HG02571 (cell line): ENCODE results near the gene ALG14.
"Not testable (repeated sequence)": the region's sequence is repeated elsewhere in the genome, so short reads cannot be mapped to it uniquely, and the experiment has no call there.

Source experiments
- ATAC-seq: cut with Tn5 transposase; IDR thresholded peaks from one replicate; pipeline ENCODE4 v1.9.1; 2021; ENCODE audit warnings: mild to moderate bottlenecking, moderate library complexity; ENCODE audit not compliant: unreplicated experiment

ALG14 gene

DNA sequence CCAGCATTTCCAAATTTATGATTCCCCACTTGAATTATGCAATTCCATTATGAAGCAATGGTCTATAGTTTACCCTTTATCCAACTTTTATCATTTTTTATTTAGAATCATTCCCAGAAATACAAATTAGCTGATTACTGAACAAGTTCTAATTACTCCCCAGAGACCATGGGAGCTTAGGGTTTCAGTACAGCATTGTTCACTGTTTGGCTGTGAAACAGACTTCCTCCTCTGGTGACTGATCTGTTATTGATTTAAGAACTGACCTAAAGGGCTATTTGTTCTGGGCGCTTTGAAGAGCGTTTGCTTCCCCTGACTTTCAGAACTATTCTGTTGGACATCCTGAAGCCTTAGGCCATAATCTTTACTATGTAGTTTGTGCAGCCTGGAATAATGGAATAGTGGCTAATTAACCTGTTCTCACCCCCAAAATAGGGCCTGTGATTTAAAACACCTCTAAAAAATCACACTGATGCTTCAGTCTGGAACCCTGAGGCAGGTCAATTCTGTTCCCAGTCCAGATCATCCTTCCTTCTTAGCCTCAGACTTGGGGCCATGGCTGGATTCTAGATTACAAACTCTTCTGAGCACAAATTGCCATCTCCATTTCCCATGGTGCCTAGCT, 58.7 kb downstream of the ALG14 start:
- no peak for ATAC-seq

DNA sequence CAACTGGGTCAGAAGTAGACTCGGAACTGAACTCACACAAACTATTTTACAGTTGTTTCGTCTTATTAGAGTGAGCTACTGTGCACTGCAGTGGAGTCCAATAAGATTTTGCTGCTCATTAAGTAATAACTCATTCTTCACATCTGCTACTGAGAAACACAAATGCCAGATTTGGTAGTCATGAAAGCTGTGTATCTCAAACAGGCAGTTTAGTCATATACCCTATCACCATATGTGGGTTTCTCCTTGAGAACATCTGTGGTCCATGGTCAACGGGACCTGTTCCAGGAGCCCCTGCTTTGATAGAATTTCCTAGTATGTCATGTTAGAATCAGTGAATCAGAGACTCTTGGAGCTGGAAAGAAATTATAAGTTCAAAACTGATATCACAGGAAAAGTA, 60.4 kb downstream of the ALG14 start:
- no peak for ATAC-seq

DNA sequence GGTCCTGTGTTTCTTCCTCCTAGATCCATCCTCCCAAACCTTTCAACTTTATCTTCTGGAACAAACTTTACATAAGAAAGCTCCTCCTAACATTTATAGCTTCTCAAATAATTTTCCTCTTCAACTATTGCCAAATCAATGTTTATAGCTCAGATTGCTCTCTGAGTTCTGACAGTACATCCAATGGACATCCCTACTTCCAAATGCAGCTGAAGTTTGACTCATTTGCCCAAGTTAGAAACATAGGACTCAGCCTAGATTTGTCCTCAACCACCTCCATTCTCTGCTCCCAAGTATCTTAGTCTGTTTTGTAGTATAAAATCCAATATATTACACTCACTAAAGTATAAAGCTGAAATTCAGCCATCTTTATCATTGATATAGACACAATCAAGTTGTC, 62.6 kb downstream of the ALG14 start:
- no peak for ATAC-seq

DNA sequence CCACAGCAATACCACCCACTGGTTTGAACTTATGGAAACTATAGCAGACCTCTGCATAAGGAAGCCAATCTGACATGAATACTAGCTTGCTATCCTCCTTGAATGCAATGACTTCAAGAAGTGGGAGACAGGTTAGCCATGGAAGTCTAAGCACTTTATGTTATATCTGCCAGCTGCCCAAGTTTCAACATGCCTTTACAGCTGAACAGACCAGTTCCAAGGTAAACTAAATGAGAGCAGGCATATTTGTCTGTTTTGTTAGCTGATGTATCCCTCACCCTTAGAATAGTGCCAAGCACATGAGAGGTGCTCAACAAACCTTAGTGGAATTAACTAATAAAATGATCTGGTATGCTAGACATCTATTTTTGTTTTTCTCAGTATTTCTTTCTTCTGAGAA, 65.1 kb downstream of the ALG14 start:
- ATAC-seq, result no peak

DNA sequence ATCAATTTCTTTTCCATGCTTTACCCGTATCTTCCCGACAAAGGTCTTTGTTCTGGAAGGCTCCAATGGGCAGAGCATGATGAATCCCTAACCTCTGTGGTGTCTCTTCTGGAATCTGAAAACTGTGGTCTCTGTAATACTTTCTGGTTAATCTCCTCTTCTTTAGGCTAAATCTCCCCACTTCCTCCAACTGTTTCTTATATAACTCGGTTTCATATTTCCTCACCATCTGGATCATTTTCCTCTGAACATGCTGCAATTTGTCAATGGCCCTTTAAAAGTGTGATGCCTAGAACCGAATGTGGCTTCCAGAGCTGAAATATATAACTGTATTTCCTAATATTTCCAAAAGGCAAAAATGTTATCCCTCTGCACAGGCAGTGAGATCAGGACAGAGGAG, 66.1 kb downstream of the ALG14 start:
- ATAC-seq, result no peak

DNA sequence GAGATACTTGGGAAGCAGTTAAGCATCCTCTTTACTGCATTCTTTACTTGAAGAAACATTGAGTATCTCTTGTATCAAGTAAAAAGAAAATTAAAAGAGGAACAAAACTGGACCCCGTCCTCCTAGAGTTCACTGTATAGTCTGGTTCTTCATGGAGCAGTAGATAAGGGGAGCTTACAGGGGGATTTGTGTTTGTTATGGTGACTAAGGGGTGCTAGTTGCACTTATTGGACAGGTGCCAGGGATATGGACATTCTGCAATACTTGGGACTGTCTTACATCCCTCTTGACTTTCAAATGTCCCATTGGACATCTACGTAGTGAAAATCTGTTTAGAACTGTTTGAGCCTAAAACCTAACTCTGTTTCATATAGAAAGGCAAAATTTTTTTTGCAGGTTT, 67.2 kb downstream of the ALG14 start:
- no peak for ATAC-seq

DNA sequence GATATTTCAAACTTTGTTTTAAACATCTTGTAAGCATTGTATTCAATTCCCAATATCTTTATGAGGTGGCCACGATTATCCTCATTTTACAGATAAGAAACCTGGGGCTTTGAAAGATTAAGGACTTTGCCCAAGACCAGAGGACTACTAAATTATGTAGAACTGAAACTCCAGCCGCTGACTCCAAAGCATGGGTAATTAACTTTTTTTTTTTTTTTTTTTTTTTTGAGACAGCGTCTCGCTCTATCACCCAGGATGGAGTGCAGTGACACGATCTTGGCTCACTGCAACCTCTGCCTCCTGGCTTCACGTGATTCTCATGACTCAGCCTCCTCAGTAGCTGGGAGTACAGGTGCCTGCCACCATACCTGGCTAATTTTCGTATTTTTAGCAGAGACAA, 68.7 kb downstream of the ALG14 start:
- no peak for ATAC-seq

DNA sequence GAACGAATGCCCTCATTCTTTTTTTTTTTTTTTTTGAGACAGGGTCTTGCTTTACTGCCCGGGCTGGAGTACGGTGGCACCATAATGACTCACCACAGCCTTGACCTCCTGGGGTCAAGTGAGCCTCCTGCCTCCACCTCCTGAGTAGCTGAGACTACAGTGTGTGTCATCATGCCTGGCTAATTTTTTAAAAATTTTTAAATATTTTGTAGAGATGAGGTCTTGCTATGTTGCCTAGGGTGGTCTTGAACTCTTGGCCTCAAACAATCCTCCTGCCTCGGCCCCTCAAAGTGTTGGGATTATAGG, 69.4 kb downstream of the ALG14 start:
- ATAC-seq, result no peak

DNA sequence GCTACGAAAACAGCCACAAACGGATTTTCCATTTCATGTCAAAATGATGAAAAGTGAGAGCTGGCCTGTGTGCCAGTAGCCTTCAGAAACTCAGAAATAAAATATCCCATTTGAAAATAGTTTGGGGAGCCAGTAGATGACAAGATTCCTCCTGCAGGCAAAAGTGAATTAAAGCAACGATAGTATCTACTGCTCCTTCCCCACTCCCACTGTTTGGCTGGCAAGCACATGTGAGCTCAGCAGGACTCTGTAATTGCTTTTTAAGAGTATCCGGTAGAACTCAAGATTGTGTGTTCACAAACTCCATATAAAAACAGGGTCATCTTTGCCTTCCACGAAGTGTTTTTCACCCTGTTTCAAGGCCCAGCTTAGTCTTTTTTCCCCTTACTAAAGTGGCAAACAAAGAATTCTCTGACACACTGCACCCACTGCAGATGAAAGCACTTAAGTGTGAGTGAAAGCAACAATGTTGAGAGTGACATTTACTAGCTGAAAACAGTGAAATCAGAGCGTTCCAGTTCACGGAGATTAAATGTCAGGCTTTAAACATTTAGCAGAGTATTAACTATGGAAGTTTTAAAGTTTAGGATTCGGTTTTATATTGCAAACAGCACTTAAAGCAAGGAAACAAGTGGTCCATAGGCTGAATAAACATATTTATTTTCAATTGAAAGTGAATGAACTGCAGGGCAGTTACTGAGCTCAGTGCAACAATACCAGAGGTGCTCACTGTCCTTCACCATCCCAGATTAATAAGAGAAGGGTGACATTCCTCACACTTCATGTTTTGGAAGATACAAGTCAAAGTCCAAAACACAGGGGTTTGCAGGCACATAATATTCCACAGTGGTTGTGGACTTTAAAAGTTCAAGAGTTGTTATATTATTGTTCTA, 70.0 kb downstream of the ALG14 start:
- no peak for ATAC-seq

DNA sequence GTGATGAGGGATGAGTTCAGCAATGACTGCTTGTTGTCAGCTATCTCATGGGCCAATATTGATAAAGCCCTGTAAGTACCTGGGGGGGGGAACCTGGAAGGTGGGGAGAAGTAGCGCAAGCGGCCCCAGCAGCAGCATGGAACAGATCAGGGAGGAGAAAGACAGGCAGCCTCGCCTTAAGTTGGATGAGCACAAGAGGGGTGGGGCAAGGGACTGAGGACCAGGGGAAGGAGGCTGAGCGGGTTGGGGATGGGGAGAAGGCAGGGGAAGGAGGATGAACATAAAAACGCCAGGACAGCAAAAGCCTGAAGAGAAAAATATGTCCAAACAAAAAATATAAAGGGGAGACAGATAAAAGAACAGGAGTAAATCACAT, 70.6 kb downstream of the ALG14 start:
- ATAC-seq, result no peak

DNA sequence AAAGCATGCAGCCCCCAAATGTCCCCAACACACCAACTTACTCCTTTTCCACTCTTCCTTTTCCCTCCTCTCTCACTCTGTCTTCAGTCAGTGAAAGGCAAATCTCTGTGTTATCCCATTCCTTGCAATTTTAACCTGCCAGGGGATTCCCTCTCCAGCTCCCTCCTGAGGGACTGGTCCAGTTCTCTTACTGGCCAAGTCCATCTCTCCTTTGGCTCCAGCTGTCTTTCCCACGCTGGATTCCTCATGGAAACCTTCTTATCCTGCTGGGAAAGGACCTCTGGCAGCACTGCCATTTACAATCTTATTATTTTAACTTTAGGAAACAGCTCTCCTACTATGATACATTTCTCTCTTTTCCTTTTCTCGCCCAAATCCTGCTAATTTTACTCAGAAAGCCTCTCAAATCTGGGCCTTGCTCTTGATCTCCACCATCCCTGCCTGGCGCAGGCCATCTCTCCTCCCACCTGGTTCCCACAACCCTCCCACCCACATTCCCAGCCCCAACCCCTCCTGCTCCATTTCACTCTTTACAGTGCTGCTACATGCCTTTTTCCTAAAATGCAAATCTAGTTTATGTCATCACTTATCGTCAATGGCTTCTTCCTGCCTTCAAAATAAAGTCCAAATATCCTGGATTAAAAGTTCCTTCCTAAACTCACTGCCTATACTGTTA, 73.2 kb downstream of the ALG14 start:
- ATAC-seq, result no peak

DNA sequence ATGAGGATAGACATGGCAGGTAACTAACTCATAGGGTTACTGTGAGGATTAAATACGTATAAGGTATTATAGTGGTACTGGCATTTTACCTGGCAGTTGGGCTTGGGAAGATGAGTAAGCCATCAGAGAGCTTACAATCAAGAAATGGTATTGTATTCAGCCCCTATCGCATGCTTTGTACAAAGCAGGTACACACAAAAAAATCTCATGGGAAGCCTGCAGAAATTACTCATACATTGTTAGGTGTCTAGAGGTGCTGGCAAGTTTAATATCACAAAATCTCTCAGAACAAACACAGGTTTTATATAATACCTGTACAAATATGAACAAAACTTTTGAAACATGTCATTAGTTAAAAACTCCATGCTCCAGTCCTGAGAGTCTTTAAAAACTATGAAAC, 74.0 kb downstream of the ALG14 start:
- no peak for ATAC-seq

DNA sequence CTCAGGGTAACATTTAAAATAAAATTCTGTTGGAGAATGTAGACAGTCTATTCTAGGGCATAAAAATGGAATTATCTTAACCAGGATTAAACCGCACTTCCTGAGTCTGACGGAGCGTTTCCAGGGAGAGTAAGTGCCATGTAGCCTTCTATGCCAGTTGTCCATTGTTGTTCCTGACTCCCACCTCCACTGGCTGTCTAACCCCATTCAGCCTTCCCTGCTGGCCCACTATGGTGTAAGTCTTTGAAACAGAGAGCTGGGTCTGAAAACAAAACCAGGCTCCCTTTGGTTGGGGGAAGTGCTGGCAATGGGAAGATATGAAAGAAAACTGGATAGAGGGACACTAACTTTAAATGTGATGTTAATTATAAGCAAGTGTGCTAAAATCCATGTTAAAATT, 74.6 kb downstream of the ALG14 start:
- ATAC-seq, result no peak

DNA sequence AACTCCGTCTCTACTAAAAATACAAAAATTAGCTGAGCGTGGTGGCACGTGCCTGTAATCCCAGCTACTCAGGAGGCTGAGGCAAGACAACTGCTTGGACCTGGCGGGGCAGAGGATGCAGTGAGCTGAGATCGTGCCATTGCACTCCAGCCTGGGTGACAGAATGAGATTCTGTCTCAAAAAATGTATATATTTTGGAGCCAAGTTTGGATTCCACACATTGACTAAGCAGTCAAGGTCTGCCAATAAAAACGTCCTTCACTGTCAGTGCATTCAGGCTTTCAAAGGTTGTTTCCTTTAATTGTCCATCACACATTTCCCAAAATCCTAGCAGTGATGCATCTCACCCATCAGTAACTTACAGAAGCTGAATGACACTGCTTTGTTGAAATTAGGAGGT, 77.2 kb downstream of the ALG14 start:
- ATAC-seq, result not testable (repeated sequence)

DNA sequence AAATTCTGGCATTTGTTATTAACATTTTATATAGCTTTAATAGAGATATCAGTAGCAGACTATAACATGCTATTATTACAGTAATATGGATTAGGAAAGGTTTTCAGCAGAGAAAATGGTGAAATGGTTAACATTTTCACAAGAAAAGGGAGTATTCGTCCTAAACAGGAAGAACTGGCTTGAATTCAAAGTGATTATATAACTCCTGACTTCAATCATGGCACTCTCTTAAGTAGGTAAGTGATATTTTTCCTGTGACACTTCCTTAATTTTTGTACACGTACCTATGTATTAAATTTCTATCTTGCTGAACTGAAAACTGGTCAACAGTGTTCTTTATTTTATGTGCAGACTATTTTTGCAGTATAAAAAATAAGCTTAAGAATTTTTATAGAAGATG, 77.9 kb downstream of the ALG14 start:
- ATAC-seq, result no peak

DNA sequence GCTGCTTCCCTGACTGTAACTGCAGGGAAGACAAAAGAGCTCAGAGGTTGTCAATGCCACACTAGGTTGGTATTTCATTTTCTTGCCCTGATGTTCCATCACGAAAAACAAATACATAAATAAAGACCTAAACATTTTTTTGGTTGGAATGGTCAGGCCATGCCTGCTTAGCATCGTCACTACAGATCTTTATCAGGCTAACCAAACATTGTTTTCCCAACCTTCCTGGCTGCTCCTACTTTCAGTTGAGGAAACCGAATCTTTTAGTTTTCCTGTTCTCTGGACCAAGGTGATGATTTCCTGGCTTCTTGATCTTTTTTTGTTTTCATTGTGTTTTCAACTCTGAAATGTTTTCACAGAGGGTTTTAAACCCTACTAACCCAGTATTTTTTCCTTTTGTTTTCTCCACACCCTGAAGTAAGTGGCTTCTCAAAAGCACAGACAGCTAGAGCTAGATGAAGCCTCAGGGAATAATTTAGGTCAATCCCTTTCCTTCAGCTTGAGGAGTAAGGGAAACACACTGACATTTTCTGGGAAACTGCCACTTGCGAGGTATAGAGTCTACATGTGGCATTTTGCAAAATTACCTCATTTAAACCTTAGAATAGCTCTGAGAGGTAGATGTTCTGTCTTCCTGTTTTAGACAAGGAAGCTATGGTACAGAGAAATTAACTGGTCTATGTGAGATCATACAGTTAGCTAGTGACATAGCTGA, 78.7 kb downstream of the ALG14 start:
- no peak for ATAC-seq

DNA sequence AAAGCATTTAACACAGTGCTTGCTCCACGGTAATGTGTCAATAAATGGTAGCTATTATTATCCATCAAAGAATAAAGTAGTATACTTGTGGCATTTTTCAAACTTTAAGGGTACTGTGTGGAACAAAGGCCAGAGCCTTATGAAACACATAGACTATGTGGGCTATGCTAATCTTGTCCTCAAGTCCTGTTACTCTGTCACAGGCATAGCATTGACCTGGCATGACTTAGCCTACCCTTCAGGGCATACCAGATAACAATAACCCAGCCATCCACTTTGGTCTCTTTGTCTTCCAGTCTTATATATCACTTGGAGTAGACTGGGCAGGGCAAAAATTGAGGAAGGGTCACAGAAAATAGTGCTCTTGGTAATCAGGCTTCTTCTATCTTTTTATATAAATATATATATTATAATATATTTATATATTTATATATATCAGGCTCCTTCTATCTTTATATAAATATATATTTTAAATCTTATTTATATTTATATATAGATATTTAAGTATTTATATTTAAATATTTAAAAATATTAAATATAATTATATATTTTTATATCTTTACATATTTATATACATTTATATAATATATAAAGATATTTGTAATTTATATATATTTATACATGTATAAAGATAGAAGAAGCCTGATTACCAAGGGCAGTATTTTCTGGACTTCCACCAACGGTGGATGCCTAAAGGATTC, 79.7 kb downstream of the ALG14 start:
- no peak for ATAC-seq

DNA sequence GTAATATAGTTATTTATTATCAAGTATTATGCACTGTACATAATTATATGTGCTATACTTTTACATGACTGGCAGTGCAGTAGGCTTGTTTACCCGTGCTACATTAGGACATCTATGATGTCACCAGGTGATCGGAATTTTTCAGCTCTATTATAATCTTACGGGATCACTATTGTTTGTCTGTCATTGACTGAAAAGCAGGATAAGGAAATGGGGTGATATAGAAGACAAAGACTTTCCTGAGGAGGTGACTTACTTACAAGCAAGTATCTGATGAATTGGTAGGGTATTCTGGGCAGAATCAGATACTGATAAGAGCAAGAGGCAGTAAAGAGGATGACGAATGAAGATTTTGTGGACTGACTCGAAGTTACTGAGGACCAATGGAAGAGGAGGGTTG, 80.6 kb downstream of the ALG14 start:
- no peak for ATAC-seq

DNA sequence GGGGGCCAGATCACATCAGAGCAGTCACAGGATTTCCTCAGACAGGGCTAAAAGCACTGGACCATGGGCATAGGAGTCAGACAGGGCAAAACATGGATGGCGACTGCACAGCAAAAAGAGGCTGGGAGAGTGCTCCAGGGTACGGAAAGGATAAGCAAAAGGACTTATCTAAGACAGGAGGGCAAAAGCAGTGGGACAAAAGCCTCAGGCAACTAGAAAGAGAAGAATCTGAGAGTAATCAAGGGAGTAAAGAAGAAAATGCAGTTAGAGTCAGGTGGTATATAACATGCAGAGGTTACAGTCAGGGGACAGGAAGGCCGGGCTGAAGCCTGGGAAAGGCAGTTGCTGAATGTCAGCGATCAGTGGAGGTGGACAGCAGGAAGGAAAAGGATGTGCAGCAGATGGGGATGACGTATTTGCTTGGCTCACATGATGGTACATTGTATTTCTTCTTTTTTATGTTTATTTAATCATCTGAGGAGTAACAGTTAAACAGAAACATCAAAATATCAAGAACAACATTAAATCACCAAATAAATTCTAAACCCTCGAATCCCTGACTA, 82.8 kb downstream of the ALG14 start:
- no peak for ATAC-seq

DNA sequence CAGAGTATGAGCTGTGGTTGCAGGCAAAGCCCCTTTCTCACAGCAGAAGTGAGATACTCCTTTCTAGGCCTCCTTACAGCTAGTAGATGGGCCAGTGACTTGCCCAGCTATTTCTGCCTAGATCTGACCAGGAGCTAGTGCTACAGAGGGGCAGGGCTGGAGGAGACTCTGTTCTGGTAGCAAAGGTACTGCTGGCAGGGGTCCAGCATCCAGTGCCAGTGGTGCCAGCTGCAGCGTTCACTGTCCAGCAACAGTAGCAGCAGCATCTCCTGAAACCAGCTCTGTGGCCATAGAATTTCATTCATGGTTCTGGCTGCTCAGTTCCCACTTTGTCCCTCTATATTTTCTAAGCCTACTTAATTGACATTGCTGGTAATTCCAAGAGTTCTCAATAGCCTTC, 83.4 kb downstream of the ALG14 start:
- no peak for ATAC-seq

DNA sequence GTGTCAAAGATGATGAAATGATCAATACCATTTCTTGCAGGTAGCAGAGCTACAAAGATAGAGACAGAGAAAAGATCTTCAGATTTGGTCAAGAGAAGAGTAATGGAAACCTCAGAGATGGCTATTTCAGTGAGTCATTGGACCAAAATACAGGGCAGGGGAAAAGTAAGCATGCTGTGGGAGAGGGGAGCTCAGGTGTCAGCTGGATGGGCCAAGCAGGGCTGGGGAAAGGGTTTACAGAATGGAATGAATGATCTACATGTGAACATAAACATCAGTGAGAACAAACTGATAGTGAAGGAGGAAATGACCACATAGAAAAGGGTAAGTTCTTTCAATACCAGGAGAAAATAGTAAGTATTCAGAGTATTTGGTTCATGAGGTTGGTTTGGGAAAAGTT, 84.4 kb downstream of the ALG14 start:
- no peak for ATAC-seq
